GM10847 (cell line): ENCODE data around the gene ABCC6.

Experiments
- POLR2A ChIP-seq: IDR thresholded peaks from 2 replicates; pipeline ENCODE4 v1.6.1; 2011; ENCODE audit not compliant: insufficient read length; ENCODE audit errors: extremely low read depth

Gene ABCC6

GRCh38 chr16:16154281-16154951, 68.9 kb downstream of the ABCC6 start:
- TF ChIP-seq POLR2A, result no peak

DNA sequence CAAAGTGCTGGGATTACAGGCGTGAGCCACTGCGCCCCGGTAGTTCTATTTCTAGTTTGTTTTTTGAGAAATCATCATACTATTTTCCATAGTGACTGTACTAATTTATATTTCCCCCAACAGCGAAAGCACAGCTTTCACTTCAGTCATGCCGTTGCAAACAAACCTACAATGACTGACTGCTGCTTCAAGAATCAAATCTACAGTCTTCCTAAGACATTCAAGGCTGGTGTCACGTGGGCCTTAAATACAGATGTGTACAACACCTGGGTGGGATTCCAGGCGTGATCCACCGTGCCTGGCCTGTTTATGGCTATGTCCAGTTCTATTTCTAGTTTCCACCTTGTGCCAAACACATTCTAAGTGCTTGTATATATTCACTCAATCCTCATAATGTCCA, 72.0 kb downstream of the ABCC6 start:
- TF ChIP-seq POLR2A, result no peak

DNA sequence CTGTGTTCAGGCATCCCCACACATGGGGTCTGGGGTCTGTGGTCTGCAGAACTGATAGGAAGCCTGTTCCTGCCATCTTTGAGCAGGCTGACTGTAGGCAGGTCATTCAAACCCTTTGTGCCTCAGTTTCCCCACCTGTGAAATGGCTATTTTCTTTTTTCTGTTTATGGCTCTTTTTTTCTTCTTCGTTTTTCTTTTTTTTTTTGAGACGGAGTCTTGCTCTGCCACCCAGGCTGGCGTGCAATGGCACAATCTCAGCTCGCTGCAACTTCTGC, 72.5 kb downstream of the ABCC6 start:
- no peak for TF ChIP-seq POLR2A

- TF ChIP-seq POLR2A, result no peak
These were observed 73.0 kb downstream of the ABCC6 start for GRCh38 chr16:16150117-16150877.

GRCh38 chr16:16149710-16150116, 73.6 kb downstream of the ABCC6 start:
- no peak for TF ChIP-seq POLR2A

DNA sequence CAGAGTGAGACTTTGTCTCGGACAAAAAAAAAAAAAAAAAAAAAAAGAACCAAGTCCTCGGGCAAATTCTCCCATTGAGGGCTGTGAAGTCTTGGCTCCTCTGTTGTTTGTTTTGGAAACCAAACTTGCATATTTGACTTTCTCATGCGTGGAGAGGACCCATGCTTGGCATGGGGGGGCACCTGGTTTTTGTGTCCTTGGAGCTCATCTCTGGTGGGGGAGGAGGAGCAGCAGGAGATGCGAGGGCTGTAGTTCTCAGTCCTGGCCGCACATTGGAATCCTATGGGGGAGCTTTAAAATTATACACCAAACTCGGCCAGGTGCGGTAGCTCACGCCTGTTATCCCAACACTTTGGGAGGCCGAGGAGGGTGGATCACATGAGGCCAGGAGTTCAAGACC, 74.5 kb downstream of the ABCC6 start:
- no peak for TF ChIP-seq POLR2A

- TF ChIP-seq POLR2A, result no peak
These were observed 75.8 kb downstream of the ABCC6 start for GRCh38 chr16:16147316-16147999.

GRCh38 chr16:16146380-16147315, 76.6 kb downstream of the ABCC6 start:
- TF ChIP-seq POLR2A, result no peak

DNA sequence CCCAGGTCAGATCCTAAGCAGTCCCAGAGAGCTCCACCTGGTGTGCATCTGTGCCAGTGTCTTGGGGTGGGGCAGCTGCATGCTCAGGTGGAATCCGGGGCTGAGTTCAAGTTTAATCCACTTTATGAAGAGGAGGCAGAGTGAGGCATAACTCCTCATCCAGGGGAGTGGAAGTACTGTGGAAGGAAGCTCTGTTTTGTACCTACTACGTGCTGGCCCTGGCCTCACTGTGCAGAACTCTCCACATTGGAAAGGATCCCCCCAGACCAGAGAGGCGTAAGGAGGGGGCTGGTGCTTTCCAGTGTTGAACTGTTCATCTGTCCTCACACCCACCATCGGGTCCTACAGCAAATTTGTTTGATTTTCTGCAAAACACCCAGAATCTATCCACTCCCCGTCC, 78.0 kb downstream of the ABCC6 start:
- TF ChIP-seq POLR2A, result no peak

DNA sequence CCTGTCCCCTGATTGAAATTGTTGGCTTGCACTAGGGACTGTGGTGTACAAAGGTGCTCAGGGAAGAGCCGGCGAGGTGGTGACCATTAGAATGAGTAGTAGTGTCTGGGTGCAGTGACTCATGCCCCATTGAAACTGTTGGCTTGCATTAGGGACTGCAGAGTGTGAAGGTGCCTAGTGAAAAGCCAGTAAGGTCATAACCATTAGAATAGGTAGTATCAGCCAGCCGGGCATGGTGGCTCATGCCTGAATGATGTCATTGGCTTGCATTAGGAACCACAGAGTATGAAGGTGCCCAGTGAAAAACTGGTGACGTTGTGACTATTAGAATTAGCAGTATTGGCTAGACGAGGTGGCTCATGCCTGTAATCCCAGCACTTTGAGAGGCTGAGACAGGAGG, 78.9 kb downstream of the ABCC6 start:
- TF ChIP-seq POLR2A, result no peak

DNA sequence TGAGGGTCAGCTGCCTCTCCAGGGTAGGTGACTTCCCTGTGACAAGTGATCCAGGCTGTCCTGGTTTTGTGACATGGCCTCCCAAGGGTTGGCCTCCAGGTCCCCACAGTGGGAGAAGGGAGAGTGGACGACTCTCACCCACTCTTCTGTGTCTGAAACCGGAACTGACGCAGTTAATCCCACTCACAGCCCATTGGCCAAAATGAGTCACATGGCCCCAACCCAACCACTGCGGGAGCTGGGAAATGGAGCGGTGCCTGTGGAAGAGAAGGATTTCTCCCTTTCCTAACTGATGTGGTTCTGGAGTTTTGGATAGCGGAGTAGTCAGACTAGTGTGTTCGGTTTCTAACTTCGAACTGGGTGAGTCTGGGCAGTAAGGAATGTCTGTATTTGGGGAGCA, 79.4 kb downstream of the ABCC6 start:
- TF ChIP-seq POLR2A, result no peak

- no peak for TF ChIP-seq POLR2A
These were observed 80.1 kb downstream of the ABCC6 start for GRCh38 chr16:16143038-16143763.

- no peak for TF ChIP-seq POLR2A
These were observed 81.4 kb downstream of the ABCC6 start for GRCh38 chr16:16141784-16142396.

DNA sequence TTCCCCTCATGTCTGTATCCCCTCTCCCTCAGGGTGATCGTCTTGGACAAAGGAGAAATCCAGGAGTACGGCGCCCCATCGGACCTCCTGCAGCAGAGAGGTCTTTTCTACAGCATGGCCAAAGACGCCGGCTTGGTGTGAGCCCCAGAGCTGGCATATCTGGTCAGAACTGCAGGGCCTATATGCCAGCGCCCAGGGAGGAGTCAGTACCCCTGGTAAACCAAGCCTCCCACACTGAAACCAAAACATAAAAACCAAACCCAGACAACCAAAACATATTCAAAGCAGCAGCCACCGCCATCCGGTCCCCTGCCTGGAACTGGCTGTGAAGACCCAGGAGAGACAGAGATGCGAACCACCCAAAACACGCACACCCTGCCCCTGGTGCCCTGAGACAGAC, 82.2 kb downstream of the ABCC6 start:
- no peak for TF ChIP-seq POLR2A

GRCh38 chr16:16140537-16140936, 82.8 kb downstream of the ABCC6 start:
- no peak for TF ChIP-seq POLR2A

DNA sequence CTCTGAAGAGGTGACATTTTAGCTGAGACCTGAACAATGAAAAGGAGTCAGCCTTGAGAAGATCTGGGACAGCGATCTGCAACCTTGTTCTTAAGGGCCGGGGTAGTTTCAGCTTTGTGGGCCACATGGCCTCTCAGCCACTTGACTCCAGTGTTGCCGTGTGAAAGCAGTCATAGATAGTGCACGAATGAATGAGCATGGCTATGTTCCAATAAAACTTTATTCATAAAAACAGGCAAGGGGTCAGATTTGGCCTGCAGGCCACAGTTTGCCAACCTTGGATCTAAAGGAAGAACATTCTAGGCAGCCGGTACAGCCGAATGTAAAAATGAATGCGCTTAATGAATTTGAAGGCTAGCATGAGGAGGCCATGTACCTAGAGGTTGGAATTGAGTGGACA, 83.5 kb downstream of the ABCC6 start:
- TF ChIP-seq POLR2A, result no peak
